Retinal pigment epithelial cell (primary cell): ENCODE measurements around the gene SUPT3H.

ENCODE experiments used
- DNase-seq: peaks from one replicate; pipeline ENCODE4 v3.0.0-alpha.2; 2010; ENCODE audit warnings: low read depth
- H3K4me3 ChIP-seq: 2 replicates; pipeline ENCODE4 v1.5.1; 2011; ENCODE audit warnings: mild to moderate bottlenecking, low read length, control low read depth, moderate library complexity
- TF ChIP-seq, protein P1 (sequence below): conservative IDR thresholded peaks from 2 replicates; pipeline ENCODE4 v1.5.1; 2011; ENCODE audit warnings: low read depth, low read length, control low read depth, inconsistent platforms

The SUPT3H gene

DNA sequence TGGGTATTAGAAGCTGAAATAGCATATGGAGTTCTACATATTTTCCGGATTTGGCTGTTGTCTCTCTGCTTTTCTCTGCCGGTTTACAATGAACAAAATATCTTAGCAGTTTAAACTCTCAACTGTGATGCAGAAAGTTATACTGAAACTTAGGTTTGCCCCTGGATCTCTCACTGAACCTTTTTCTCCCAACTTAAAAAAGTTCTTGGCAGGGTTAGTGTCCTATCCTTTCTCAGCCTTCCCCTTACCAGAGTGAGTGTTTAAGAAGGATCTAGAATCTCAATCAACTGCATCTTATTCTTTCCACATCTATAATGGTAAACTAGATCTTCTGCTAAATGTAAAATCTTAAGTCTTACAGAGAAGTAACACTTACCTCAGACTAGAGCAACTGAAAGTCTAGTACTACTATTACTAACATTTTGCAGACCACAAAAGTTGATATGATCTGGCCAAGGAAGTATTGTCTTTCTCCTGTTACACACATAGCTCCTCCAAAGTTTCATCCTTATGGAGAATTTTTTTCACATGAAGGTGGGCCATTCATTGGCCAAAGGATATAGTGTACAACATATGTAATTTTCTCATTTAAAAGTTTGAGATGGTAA, 441.9 kb downstream of the SUPT3H start:
- no peak for DNase-seq
- TF ChIP-seq, protein P1, sequence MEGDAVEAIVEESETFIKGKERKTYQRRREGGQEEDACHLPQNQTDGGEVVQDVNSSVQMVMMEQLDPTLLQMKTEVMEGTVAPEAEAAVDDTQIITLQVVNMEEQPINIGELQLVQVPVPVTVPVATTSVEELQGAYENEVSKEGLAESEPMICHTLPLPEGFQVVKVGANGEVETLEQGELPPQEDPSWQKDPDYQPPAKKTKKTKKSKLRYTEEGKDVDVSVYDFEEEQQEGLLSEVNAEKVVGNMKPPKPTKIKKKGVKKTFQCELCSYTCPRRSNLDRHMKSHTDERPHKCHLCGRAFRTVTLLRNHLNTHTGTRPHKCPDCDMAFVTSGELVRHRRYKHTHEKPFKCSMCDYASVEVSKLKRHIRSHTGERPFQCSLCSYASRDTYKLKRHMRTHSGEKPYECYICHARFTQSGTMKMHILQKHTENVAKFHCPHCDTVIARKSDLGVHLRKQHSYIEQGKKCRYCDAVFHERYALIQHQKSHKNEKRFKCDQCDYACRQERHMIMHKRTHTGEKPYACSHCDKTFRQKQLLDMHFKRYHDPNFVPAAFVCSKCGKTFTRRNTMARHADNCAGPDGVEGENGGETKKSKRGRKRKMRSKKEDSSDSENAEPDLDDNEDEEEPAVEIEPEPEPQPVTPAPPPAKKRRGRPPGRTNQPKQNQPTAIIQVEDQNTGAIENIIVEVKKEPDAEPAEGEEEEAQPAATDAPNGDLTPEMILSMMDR = no peak

GRCh38 chr6:44933108-44933507, 444.6 kb downstream of the SUPT3H start:
- DNase-seq = no peak

More for the DNA sequence above, 441.9 kb downstream of the SUPT3H start:
- H3K4me3 ChIP-seq = no peak overlapping the region

DNA sequence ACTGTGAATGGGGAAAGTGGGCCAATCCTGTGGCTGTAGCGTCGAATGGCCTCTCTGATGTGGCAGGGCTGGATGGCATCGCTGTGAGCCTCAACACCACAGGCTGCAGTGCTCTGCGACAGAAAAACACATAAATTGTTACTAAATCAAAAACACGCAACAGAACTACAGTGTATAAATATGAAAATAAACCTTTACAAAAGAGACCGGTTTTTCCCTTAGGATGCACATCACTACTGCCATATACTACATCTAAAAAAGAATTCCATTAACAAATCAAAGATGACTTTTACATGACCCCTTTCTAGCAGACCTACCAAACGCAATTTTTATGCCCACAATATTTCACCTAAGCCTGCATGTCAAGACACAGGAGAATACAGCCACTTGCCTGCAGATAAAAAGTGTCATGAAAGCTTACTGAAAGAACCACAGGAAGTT, 445.1 kb downstream of the SUPT3H start:
- TF ChIP-seq, protein P1 = no peak
- H3K4me3 ChIP-seq = no peak overlapping the region
- no peak for DNase-seq

More at GRCh38 chr6:44933108-44933507, 444.6 kb downstream of the SUPT3H start:
- TF ChIP-seq, protein P1 = no peak
- H3K4me3 ChIP-seq = no peak overlapping the region

DNA sequence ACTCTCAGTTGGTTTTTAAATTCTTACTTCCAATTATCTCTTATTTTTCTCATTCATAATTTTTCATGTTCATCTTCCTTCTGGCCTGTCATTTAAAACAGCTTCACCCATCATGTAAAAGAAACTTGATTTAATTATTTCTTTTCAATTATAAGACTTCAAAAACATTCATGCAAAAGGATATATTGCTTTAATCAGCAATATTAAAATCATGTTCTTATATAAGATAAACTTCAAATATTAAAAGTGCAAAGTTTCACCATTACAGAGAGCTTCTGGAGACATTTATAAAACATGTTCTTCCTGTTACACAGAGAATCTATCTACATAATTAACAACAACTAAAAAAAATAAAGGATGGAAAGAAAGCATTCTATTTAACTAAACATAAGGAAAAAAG, 446.3 kb downstream of the SUPT3H start:
- no peak for DNase-seq
- H3K4me3 ChIP-seq = no peak overlapping the region
- TF ChIP-seq, protein P1 = no peak

- no peak overlapping the region for H3K4me3 ChIP-seq
- DNase-seq = no peak
- TF ChIP-seq, protein P1 = no peak
These were observed 451.2 kb downstream of the SUPT3H start for GRCh38 chr6:44926556-44926955.

DNA sequence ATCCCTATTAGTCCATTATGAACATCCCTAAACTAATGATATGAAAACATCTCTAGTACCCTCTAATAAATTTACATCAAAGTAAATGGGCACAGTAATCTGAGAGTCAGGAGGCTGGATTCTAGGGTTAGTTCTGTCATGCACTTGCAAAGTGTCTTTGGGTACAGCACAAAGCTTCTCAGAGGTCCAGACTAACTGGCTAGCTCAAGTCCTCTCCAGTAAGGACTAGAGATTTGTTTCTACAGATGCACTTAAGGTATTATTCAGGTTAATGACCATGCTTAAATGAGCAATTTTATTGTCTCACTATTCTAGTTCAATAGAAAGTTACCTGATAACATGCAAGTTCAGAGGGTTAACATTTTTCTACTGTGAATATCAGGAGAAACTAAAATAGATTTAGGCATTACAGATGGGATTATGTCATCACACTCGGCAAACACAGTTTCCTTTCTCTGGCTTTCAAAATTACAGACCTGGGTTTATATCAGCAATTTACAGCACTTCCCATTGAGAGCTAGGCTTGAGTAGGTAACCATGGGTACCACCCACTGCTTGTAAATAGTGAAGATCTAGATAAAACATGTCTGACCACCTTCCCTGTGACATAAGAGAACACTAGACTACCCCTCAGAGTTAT, 452.5 kb downstream of the SUPT3H start:
- H3K4me3 ChIP-seq = no peak overlapping the region
- TF ChIP-seq, protein P1 = no peak
- DNase-seq = peak; percentile 54

DNA sequence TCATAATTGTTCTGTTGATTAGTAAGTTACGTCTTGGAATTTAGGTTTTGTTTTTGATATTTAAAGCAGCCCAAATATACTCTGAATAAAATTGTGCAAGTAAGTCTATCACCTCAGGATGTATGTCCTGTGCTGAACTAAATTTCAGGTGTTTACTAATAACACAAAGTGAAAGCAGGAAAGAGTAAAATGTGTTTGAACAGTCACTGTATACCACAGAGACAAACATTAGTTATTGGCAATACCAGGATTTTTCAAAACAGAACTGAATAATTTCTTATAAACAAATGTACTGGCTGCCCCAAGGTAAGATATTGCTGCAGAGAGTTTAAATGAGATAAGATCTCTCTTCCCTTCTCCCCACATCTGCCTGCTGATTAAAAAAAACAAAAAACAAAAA, 454.3 kb downstream of the SUPT3H start:
- H3K4me3 ChIP-seq = no peak overlapping the region
- TF ChIP-seq, protein P1 = no peak
- no peak for DNase-seq
